Transverse colon (tissue), 4 donors: ENCODE measurements around the gene ZNF141. TPM values are rescaled to one million over a fixed set of nuclear protein-coding genes. Genes with fewer than 3 reads are reported as not detected.
"Not testable (repeated sequence)": the region's sequence is repeated elsewhere in the genome, so short reads cannot be mapped to it uniquely, and the experiment has no call there.

ENCODE experiments used
- DNase-seq: peaks from one replicate; pipeline ENCODE4 v3.0.0-alpha.2; 2019
- H3K27ac ChIP-seq, 4 donors: fragments of 200-600 bp; sonication (generic); 2 replicates each; pipeline ENCODE4 v1.5.1; 2016 to 2018; ENCODE audit warnings: inconsistent platforms in 4 of 4
- H3K27me3 ChIP-seq: fragments of 200-600 bp; sonication (generic); 2 replicates; pipeline ENCODE4 v1.5.1; 2017; ENCODE audit warnings: inconsistent platforms
- H3K36me3 ChIP-seq, 4 donors: fragments of 200-600 bp; sonication (generic); 2 replicates each; pipeline ENCODE4 v1.5.1; 2017 to 2019; ENCODE audit warnings: inconsistent platforms in 4 of 4
- H3K4me1 ChIP-seq, 4 donors: fragments of 200-600 bp; sonication (generic); 2 replicates each; pipeline ENCODE4 v1.5.1; 2017 to 2020; ENCODE audit warnings: inconsistent platforms in 4 of 4
- H3K4me3 ChIP-seq, 4 donors: fragments of 200-600 bp; sonication (generic); 1 replicate in 1 of 4; 2 replicates in 3 of 4; pipeline versions ENCODE4 v1.5.1 to v1.6.1; 2017 to 2019; ENCODE audit warnings: inconsistent platforms in 4 of 4
- H3K9me3 ChIP-seq, 2 donors: fragments of 200-600 bp; sonication (generic); 2 replicates each; pipeline ENCODE4 v1.5.1; 2017 to 2019; ENCODE audit warnings: inconsistent platforms in 2 of 2
- CTCF ChIP-seq, 5 experiments: fragments of 200-600 bp in 3 of 5; fragments of 450-650 bp in 2 of 5; sonication (generic) in 3 of 5; IDR thresholded peaks; 1 replicate in 2 of 5; 2 replicates in 3 of 5; pipeline ENCODE4 v1.5.1; 2016 to 2017; ENCODE audit warnings: antibody characterized with exemption in 5 of 5, inconsistent platforms in 3 of 5, mild to moderate bottlenecking in 2 of 5, moderate library complexity in 1 of 5
- EP300 ChIP-seq: sonication (generic); formaldehyde crosslinking; IDR thresholded peaks from one replicate; pipeline ENCODE4 v1.6.1; 2017; ENCODE audit warnings: antibody characterized with exemption, low read depth
- POLR2A ChIP-seq: fragments of 450-650 bp; IDR thresholded peaks from one replicate; pipeline ENCODE4 v1.6.1; 2016; ENCODE audit warnings: antibody characterized with exemption, mild to moderate bottlenecking, moderate library complexity
- POLR2AphosphoS5 ChIP-seq, 3 donors: sonication (generic); formaldehyde crosslinking; IDR thresholded peaks; one replicate each; pipeline ENCODE4 v1.6.1; 2016; ENCODE audit warnings: antibody characterized with exemption in 3 of 3
- WGBS, 2 donors: methylation state at CpG; one replicate each; pipeline ENCODE4 v1.1.5; 2018; ENCODE audit warnings: low coverage in 1 of 2; 5-methylcytosine and 5-hydroxymethylcytosine counted together
- in situ Hi-C, 4 donors: fragments of 200-750 bp; cut with MboI; loops; one replicate each; pipeline versions ENCODE4 v1.15.0 to v1.15.1; 2017; ENCODE audit warnings: low sequenced_read_pairs in 3 of 4, low pct_ligation_motif_present in 1 of 4, low pct_unique_long_range_greater_than_20kb in 1 of 4
- intact Hi-C: fragments of 100-400 bp; cut with DNase I; formaldehyde crosslinking; loops from one replicate; pipeline ENCODE4 v1.15.1; 2023; ENCODE audit warnings: low total_unique reads
- small RNA-seq, 4 donors: library from RNA; depleted of rRNA; stranded (forward); fragments of <200 nt; gene quantifications; one replicate each; pipeline ENCODE3, GENCODE V24; 2016
- total RNA-seq, 4 donors: library from RNA; depleted of rRNA; stranded (reverse); fragments of >200 nt; gene quantifications; one replicate each; pipeline ENCODE4 v1.1.0, GENCODE V29; 2016

ZNF141 gene
- total RNA-seq, 4 donors from 2014 or later = 13.8 to 40.4 (median 30.4) TPM

- intact Hi-C loops (no loop called here), in situ Hi-C loops (no loop called here)
- Histone ChIP-seq H3K27me3 (no peaks in the 10 kb centered on the region), H3K4me1 (no peaks in the 10 kb centered on the region), H3K9me3 (peaks cover 18 to 54% of the 10 kb centered on the region in 2 donors), H3K36me3 (no peaks in the 10 kb centered on the region), H3K4me3 (no peak overlapping the region), H3K27ac (no peak overlapping the region)
- TF ChIP-seq CTCF (IDR thresholded peaks at IDR 0.05) (no peak), POLR2AphosphoS5 (IDR thresholded peaks at IDR 0.05) (no peak), POLR2A (no peak), EP300 (no peak)
- WGBS, 2 donors = 91% methylated on average over 15 of the region's 20 CpGs; no CpG with 5 or more reads in 1 of the 2 donors
- DNase-seq = no peak
Measured at GRCh38 chr4:404006-404405, 66.4 kb downstream of the ZNF141 start.

GRCh38 chr4:408321-408720 is 70.7 kb downstream of the ZNF141 start:
- intact Hi-C loops, H3K36me3 ChIP-seq, H3K4me1 ChIP-seq, H3K27ac ChIP-seq, DNase-seq, H3K4me3 ChIP-seq, H3K27me3 ChIP-seq, in situ Hi-C loops: not testable (repeated sequence)
- WGBS, 2 donors = 96% methylated on average over 3 to 6 of the region's 6 CpGs
- peaks cover 44 to 84% of the 10 kb centered on the region in 2 donors for H3K9me3 ChIP-seq

GRCh38 chr4:422587-422986 is 85.0 kb downstream of the ZNF141 start:
- no peak for DNase-seq
- TF ChIP-seq EP300 (no peak), POLR2A (no peak)
- 83 to 93% methylated on average over 2 of the region's 2 CpGs for WGBS, 2 donors
- in situ Hi-C loops = no loop called here
- intact Hi-C loops = no loop called here
- Histone ChIP-seq H3K36me3 (peaks cover 0 to 21% (median 7%) of the 10 kb centered on the region in 4 donors), H3K27ac (no peak overlapping the region), H3K9me3 (peaks cover 98 to 100% of the 10 kb centered on the region in 2 donors), H3K4me3 (no peak overlapping the region), H3K27me3 (no peaks in the 10 kb centered on the region), H3K4me1 (no peaks in the 10 kb centered on the region)

Small RNA genes within 50 kb of the gene (small RNA-seq; reads per million reads assigned to genes)
- gene AC079140.2 (0 to 0.12 (median 0) reads per million in 4 donors), gene MIR571 (0 reads per million in 4 donors), gene ZNF519P4 (0 reads per million in 4 donors)

Other genes starting within 250 kb of the ZNF141 start
- gene ZNF718, start 213.3 kb upstream of the ZNF141 start, total RNA-seq = 1 to 10 TPM; 4.9 to 9.4 (median 7.3) TPM
- gene ZNF732, start 32.3 kb upstream of the ZNF141 start, total RNA-seq = under 1 TPM in 1 of 4 donors, not detected in 3; 0.16 TPM
- gene ZNF721, start 161.3 kb downstream of the ZNF141 start, total RNA-seq = 10 to 100 TPM; 20.6 to 46.0 (median 38.4) TPM
- 100 to 1,000 TPM in 1 of 4 donors, 10 to 100 TPM in 3; 46.6 to 202 (median 72.5) TPM for gene PIGG, start 161.4 kb downstream of the ZNF141 start, total RNA-seq
- not detected for gene TMEM271, start 238.5 kb downstream of the ZNF141 start, total RNA-seq